Neuronal stem cell (in vitro differentiated cells): Measurements from ENCODE around the gene PDAP1.
"Not testable (repeated sequence)": the region's sequence is repeated elsewhere in the genome, so short reads cannot be mapped to it uniquely, and the experiment has no call there.

Experiments
- DNase-seq: peaks from one replicate; pipeline ENCODE4 v3.0.0-alpha.2; 2013; ENCODE audit warnings: low spot score
- H2AFZ ChIP-seq: one replicate; pipeline ENCODE4 v1.6.1; 2013; ENCODE audit warnings: mild to moderate bottlenecking, low read length, inconsistent platforms
- H2AK5ac ChIP-seq: 2 replicates; pipeline ENCODE4 v1.6.1; 2013; ENCODE audit warnings: low read depth, mild to moderate bottlenecking, inconsistent platforms, low read length, moderate library complexity, mixed read lengths
- H2BK120ac ChIP-seq: 2 replicates; pipeline ENCODE4 v1.6.1; 2013; ENCODE audit warnings: low read depth, mild to moderate bottlenecking, inconsistent platforms, low read length, moderate library complexity, mixed read lengths
- H2BK12ac ChIP-seq: one replicate; pipeline ENCODE4 v1.6.1; 2013; ENCODE audit warnings: low read length, inconsistent platforms
- H2BK15ac ChIP-seq: 2 replicates; pipeline ENCODE4 v1.6.1; 2013; ENCODE audit warnings: mild to moderate bottlenecking, low read length, inconsistent platforms, mixed read lengths
- H2BK5ac ChIP-seq: one replicate; pipeline ENCODE4 v1.6.1; 2013; ENCODE audit warnings: inconsistent platforms, mild to moderate bottlenecking, low read length, moderate library complexity
- H3K14ac ChIP-seq: one replicate; pipeline ENCODE4 v1.6.1; 2013; ENCODE audit warnings: low read length, inconsistent platforms
- H3K18ac ChIP-seq: 2 replicates; pipeline ENCODE4 v1.6.1; 2013; ENCODE audit warnings: low read length, inconsistent platforms
- H3K23ac ChIP-seq: 2 replicates; pipeline ENCODE4 v1.6.1; 2013; ENCODE audit warnings: low read depth, mild to moderate bottlenecking, mixed read lengths, low read length, inconsistent platforms; ENCODE audit not compliant: poor library complexity
- H3K27ac ChIP-seq: replicated peaks from 3 replicates; pipeline ENCODE4 v1.5.1; 2013; ENCODE audit warnings: low read length, inconsistent platforms
- H3K27me3 ChIP-seq, 3 experiments: 2 replicates each; pipeline ENCODE4 v1.6.1; 2013; ENCODE audit warnings: low read length in 3 of 3, mild to moderate bottlenecking in 2 of 3, inconsistent platforms in 1 of 3, low read depth in 1 of 3, mixed read lengths in 1 of 3, moderate library complexity in 1 of 3; ENCODE audit not compliant: control insufficient read depth in 3 of 3, insufficient read depth in 3 of 3
- H3K36me3 ChIP-seq, 2 donors: replicated peaks in 1 of 2; 2 replicates each; pipeline ENCODE4 v1.6.1; 2013; ENCODE audit warnings: low read length in 2 of 2; ENCODE audit not compliant: control insufficient read depth in 2 of 2, insufficient read depth in 2 of 2
- H3K4ac ChIP-seq: 2 replicates; pipeline ENCODE4 v1.6.1; 2013; ENCODE audit warnings: inconsistent platforms, mild to moderate bottlenecking, low read length, moderate library complexity
- H3K4me1 ChIP-seq, 2 donors: 1 replicate in 1 of 2; 2 replicates in 1 of 2; pipeline ENCODE4 v1.6.1; 2013; ENCODE audit warnings: low read length in 2 of 2, low read depth in 1 of 2; ENCODE audit not compliant: control insufficient read depth in 2 of 2, insufficient read depth in 1 of 2
- H3K4me2 ChIP-seq: one replicate; pipeline ENCODE4 v1.6.1; 2013; ENCODE audit warnings: mild to moderate bottlenecking, low read length, inconsistent platforms; ENCODE audit not compliant: insufficient read depth, poor library complexity, severe bottlenecking
- H3K4me3 ChIP-seq, 2 donors: 2 replicates each; pipeline ENCODE4 v1.5.1; 2013; ENCODE audit warnings: low read length in 2 of 2, mild to moderate bottlenecking in 2 of 2, inconsistent platforms in 1 of 2, moderate library complexity in 1 of 2
- H3K79me1 ChIP-seq: one replicate; pipeline ENCODE4 v1.6.1; 2013; ENCODE audit warnings: low read depth, mild to moderate bottlenecking, inconsistent platforms, low read length, moderate library complexity
- H3K9ac ChIP-seq: one replicate; pipeline ENCODE4 v1.6.1; 2013; ENCODE audit warnings: mild to moderate bottlenecking, low read depth, low read length, inconsistent platforms; ENCODE audit not compliant: poor library complexity
- H3K9me3 ChIP-seq, 2 donors: replicated peaks in 1 of 2; 2 replicates each; pipeline versions ENCODE3 to v1.6.1; 2013; ENCODE audit warnings: low read length in 2 of 2, mild to moderate bottlenecking in 2 of 2, inconsistent platforms in 1 of 2, low read depth in 1 of 2, mixed read lengths in 1 of 2, moderate library complexity in 1 of 2; ENCODE audit not compliant: control insufficient read depth in 2 of 2, insufficient read depth in 1 of 2
- H4K8ac ChIP-seq: one replicate; pipeline ENCODE4 v1.6.1; 2013; ENCODE audit warnings: low read depth, mild to moderate bottlenecking, inconsistent platforms, low read length, moderate library complexity
- H4K91ac ChIP-seq: one replicate; pipeline ENCODE4 v1.6.1; 2013; ENCODE audit warnings: low read length, low read depth, mild to moderate bottlenecking, inconsistent platforms; ENCODE audit not compliant: poor library complexity
- WGBS, 2 donors: extraction: QIAGEN DNeasy Blood & Tissue Kit; methylation state at CpG; one replicate each; pipeline ENCODE4 v1.1.7; 2013; ENCODE audit warnings: missing lambda C conversion rate in 2 of 2, mixed read lengths in 1 of 2; ENCODE audit not compliant: insufficient read length in 2 of 2, insufficient replicate concordance in 1 of 2; ENCODE audit errors: extremely low coverage in 2 of 2; 5-methylcytosine and 5-hydroxymethylcytosine counted together

The PDAP1 gene

GRCh38 chr7:99357701-99358490 lies 50.5 kb downstream of the PDAP1 start:
- Histone ChIP-seq H2AK5ac (no peak overlapping the region), H3K23ac (no peak overlapping the region), H3K27ac (no peak overlapping the region), H3K4ac (no peak overlapping the region), H3K9ac (no peak overlapping the region), H3K4me1 (peaks cover 0 to 5% of the 10 kb centered on the region in 2 donors), H3K9me3 (no peaks in the 10 kb centered on the region), H4K8ac (no peak overlapping the region), H3K4me3 (no peak overlapping the region), H2AFZ (no peak overlapping the region), H3K36me3 (peaks cover 18 to 84% of the 10 kb centered on the region in 2 donors), H3K18ac (no peak overlapping the region), H2BK5ac (no peak overlapping the region), H2BK120ac (no peak overlapping the region), H2BK15ac (no peak overlapping the region), H3K4me2 (no peak overlapping the region), H3K14ac (no peak overlapping the region), H2BK12ac (no peak overlapping the region), H3K27me3 (no peaks in the 10 kb centered on the region), H4K91ac (no peak overlapping the region), H3K79me1 (no peaks in the 10 kb centered on the region)
- no peak for DNase-seq
- WGBS, 2 donors: no CpG with 5 or more reads among the region's 16 CpGs

- Histone ChIP-seq H2AK5ac (no peak overlapping the region), H3K27me3 (no peaks in the 10 kb centered on the region), H3K4me3 (no peak overlapping the region), H3K4me1 (peaks cover 0 to 5% of the 10 kb centered on the region in 2 donors), H3K79me1 (no peaks in the 10 kb centered on the region), H3K27ac (no peak overlapping the region), H4K91ac (no peak overlapping the region), H3K18ac (no peak overlapping the region), H3K14ac (no peak overlapping the region), H3K4me2 (no peak overlapping the region), H2BK5ac (no peak overlapping the region), H3K23ac (no peak overlapping the region), H2BK12ac (no peak overlapping the region), H2BK120ac (no peak overlapping the region), H3K9ac (no peak overlapping the region), H3K4ac (no peak overlapping the region), H2AFZ (no peak overlapping the region), H3K9me3 (no peaks in the 10 kb centered on the region), H3K36me3 (peaks cover 23 to 83% of the 10 kb centered on the region in 2 donors), H4K8ac (no peak overlapping the region), H2BK15ac (no peak overlapping the region)
- no peak for DNase-seq
- WGBS, 2 donors: no CpG with 5 or more reads among the region's 7 CpGs
Observed at GRCh38 chr7:99355098-99355497, 53.3 kb downstream of the PDAP1 start.

- Histone ChIP-seq H2AK5ac (no peak overlapping the region), H2AFZ (no peak overlapping the region), H4K8ac (no peak overlapping the region), H3K27me3 (no peaks in the 10 kb centered on the region), H3K4ac (no peak overlapping the region), H3K9me3 (no peaks in the 10 kb centered on the region), H3K4me2 (no peak overlapping the region), H3K9ac (no peak overlapping the region), H3K4me1 (no peaks in the 10 kb centered on the region), H4K91ac (no peak overlapping the region), H3K4me3 (no peak overlapping the region), H3K14ac (no peak overlapping the region), H3K27ac (no peak overlapping the region), H3K23ac (no peak overlapping the region), H2BK15ac (no peak overlapping the region), H3K18ac (no peak overlapping the region), H3K36me3 (peaks cover 21 to 82% of the 10 kb centered on the region in 2 donors), H2BK120ac (no peak overlapping the region), H3K79me1 (no peaks in the 10 kb centered on the region), H2BK12ac (no peak overlapping the region), H2BK5ac (no peak overlapping the region)
- no peak for DNase-seq
- no CpG with 5 or more reads among the region's 5 CpGs for WGBS, 2 donors
Observed at GRCh38 chr7:99352247-99352646, 56.1 kb downstream of the PDAP1 start.

DNA sequence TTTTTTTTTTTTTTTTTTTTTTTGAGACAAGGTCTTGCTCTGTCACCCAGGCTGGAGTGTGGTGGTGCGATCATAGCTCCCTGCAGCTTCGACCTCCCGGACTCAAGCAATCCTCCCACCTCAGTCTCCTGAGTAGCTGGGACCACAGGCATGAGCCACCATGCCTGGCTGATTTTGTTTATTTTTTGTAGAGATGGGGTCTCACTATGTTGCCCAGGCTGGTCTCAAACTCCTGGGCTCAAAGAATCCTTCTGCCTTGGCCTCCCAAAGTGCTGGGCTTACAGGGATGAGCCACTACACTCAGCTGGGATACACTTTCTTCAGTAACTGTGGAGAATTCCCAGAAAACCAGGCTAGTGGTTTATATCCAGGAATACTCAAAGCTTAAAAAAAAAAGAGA lies 57.8 kb downstream of the PDAP1 start:
- peaks cover 21 to 86% of the 10 kb centered on the region in 2 donors for H3K36me3 ChIP-seq
- not testable (repeated sequence) for H2BK120ac ChIP-seq
- WGBS, 2 donors: no CpG with 5 or more reads among the region's 3 CpGs

More for the DNA sequence above, 57.8 kb downstream of the PDAP1 start:
- not testable (repeated sequence) for H2BK15ac ChIP-seq, H4K8ac ChIP-seq, H2BK12ac ChIP-seq, H2AFZ ChIP-seq, H3K14ac ChIP-seq, H3K23ac ChIP-seq, H3K4me2 ChIP-seq, H3K4me3 ChIP-seq, H3K9me3 ChIP-seq, H2AK5ac ChIP-seq, DNase-seq, H4K91ac ChIP-seq, H3K4me1 ChIP-seq, H3K27me3 ChIP-seq, H2BK5ac ChIP-seq, H3K18ac ChIP-seq, H3K79me1 ChIP-seq, H3K9ac ChIP-seq, H3K4ac ChIP-seq, H3K27ac ChIP-seq
